Measurements from ENCODE around the gene RFC2.

The RFC2 gene

GRCh38 chr7:74185636-74186035, 68.6 kb downstream of the RFC2 start:
- DNase-seq, result no peak

- DNase-seq, result no peak
These were observed 69.2 kb downstream of the RFC2 start for GRCh38 chr7:74185016-74185415.

GRCh38 chr7:74183653-74184450, 70.3 kb downstream of the RFC2 start:
- no peak for DNase-seq

GRCh38 chr7:74183142-74183541, 71.1 kb downstream of the RFC2 start:
- no peak for DNase-seq

GRCh38 chr7:74182453-74183090, 71.6 kb downstream of the RFC2 start:
- DNase-seq, result no peak

- DNase-seq, result no peak
These were observed 72.4 kb downstream of the RFC2 start for GRCh38 chr7:74181821-74182220.

Data from NCI-H2081 treated with DMSO at 0.1 percent for 48 hours (cell line).